IPS-NIHi7 (cell line): Measurements from ENCODE around the gene CSTPP1.
"Not testable (repeated sequence)": the region's sequence is repeated elsewhere in the genome, so short reads cannot be mapped to it uniquely, and the experiment has no call there.

Experiments used
- DNase-seq: peaks from one replicate; pipeline ENCODE4 v3.0.0; 2012; ENCODE audit warnings: mixed read lengths; ENCODE audit errors: extremely low spot score

Gene CSTPP1

GRCh38 chr11:47207459-47207858 is 270.9 kb downstream of the CSTPP1 start:
- DNase-seq, result no peak

- not testable (repeated sequence) for DNase-seq
Observed at GRCh38 chr11:47208008-47208552, 271.5 kb downstream of the CSTPP1 start.

GRCh38 chr11:47208628-47209027 is 272.1 kb downstream of the CSTPP1 start:
- no peak for DNase-seq
